Measurements from ENCODE around the gene PHF12. TPM values are rescaled to one million over a fixed set of nuclear protein-coding genes. Genes with fewer than 3 reads are reported as not detected.

The PHF12 gene
- total and polyA plus RNA-seq, 10 of the 15 experiments (the other 5 are each of a cell fraction or from before 2014, with no cell fraction given): 1.3 to 43.9 (median 19.2) TPM

GRCh38 chr17:28944343-28944742, 7.0 kb downstream of the PHF12 start (continued):
- no peak for TF ChIP-seq NFYB (IDR thresholded peaks at IDR 0.05; ENCODE audit: insufficient read depth, low read depth, low read length)
- no peak for TF ChIP-seq ZSCAN29 (IDR thresholded peaks at IDR 0.05)
- TF ChIP-seq ZNF687 (IDR thresholded peaks at IDR 0.05): no peak
- TF ChIP-seq, protein P1, sequence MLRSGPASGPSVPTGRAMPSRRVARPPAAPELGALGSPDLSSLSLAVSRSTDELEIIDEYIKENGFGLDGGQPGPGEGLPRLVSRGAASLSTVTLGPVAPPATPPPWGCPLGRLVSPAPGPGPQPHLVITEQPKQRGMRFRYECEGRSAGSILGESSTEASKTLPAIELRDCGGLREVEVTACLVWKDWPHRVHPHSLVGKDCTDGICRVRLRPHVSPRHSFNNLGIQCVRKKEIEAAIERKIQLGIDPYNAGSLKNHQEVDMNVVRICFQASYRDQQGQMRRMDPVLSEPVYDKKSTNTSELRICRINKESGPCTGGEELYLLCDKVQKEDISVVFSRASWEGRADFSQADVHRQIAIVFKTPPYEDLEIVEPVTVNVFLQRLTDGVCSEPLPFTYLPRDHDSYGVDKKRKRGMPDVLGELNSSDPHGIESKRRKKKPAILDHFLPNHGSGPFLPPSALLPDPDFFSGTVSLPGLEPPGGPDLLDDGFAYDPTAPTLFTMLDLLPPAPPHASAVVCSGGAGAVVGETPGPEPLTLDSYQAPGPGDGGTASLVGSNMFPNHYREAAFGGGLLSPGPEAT (IDR thresholded peaks at IDR 0.05; ENCODE audit: low read depth): no peak
- no peak for TF ChIP-seq STAT1 (conservative IDR thresholded peaks at IDR 0.05)
- no peak for TF ChIP-seq RCOR1 (conservative IDR thresholded peaks at IDR 0.05; ENCODE audit: low read depth, low read length)
- TF ChIP-seq CREB1 (IDR thresholded peaks at IDR 0.05; ENCODE audit: low read depth): no peak
- TF ChIP-seq TCF7 (IDR thresholded peaks at IDR 0.05; ENCODE audit: borderline replicate concordance): no peak
- TF ChIP-seq ZNF384 (IDR thresholded peaks at IDR 0.05; ENCODE audit: borderline replicate concordance, low read depth, low read length): no peak
- TF ChIP-seq ZNF217 (IDR thresholded peaks at IDR 0.05): no peak

All from GM12878 (cell line).